ENCODE results near the gene PLIN1.

PLIN1 gene

GRCh38 chr15:89621547-89621946 lies 57.6 kb downstream of the PLIN1 start:
- no peak for DNase-seq

- no peak for DNase-seq
These were observed 62.9 kb downstream of the PLIN1 start for GRCh38 chr15:89616228-89616627.

- no peak for DNase-seq
These were observed 64.0 kb downstream of the PLIN1 start for GRCh38 chr15:89615135-89615534.
